VCaP (cell line): ENCODE measurements around the gene POLR2L.

Source experiments
- H3K27ac ChIP-seq: fragments of 450-650 bp; 2 replicates; pipeline ENCODE4 v1.5.1; 2017
- TF ChIP-seq, protein P1 (sequence below): fragments of 450-650 bp; conservative IDR thresholded peaks from 2 replicates; pipeline ENCODE4 v1.5.1; 2017; ENCODE audit warnings: mild to moderate bottlenecking, moderate library complexity

POLR2L gene

DNA sequence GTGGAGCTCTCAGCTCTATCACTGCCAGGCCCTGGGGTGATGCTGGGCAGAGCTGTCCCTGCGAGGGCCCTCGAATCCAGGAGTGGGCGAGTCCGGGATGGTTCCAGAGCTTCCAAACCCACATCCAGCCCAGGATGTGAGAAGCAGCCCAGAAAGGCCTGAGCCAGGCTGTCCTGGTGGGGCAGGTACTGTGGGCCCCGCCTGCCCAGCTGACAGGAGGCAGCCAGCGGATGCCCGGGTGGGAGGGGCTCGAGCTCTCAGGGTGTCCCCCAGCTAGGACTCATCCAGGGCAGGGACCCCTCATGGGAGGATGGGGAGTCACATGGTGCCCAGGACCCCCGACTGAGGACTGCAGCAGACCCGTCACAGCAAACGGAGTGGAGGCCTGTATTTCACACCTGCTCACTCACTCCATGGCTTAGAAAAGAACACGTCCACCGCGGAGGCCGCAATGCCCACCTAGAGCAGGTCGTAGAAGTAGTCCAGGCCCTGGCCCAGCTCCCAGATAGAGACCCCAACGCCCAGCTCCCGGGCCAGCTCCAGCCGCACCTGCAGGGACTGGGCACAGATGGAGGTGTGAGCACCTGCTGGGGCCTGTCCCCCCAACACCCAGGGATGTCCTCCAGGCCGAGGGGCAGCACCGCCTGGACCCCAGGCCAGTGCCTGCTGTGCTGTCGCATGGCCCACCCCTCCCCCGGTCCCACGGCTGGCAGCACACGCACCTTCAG lies 27.2 kb upstream of the POLR2L start:
- H3K27ac ChIP-seq = no peak overlapping the region
- TF ChIP-seq, protein P1, sequence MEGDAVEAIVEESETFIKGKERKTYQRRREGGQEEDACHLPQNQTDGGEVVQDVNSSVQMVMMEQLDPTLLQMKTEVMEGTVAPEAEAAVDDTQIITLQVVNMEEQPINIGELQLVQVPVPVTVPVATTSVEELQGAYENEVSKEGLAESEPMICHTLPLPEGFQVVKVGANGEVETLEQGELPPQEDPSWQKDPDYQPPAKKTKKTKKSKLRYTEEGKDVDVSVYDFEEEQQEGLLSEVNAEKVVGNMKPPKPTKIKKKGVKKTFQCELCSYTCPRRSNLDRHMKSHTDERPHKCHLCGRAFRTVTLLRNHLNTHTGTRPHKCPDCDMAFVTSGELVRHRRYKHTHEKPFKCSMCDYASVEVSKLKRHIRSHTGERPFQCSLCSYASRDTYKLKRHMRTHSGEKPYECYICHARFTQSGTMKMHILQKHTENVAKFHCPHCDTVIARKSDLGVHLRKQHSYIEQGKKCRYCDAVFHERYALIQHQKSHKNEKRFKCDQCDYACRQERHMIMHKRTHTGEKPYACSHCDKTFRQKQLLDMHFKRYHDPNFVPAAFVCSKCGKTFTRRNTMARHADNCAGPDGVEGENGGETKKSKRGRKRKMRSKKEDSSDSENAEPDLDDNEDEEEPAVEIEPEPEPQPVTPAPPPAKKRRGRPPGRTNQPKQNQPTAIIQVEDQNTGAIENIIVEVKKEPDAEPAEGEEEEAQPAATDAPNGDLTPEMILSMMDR = no peak

DNA sequence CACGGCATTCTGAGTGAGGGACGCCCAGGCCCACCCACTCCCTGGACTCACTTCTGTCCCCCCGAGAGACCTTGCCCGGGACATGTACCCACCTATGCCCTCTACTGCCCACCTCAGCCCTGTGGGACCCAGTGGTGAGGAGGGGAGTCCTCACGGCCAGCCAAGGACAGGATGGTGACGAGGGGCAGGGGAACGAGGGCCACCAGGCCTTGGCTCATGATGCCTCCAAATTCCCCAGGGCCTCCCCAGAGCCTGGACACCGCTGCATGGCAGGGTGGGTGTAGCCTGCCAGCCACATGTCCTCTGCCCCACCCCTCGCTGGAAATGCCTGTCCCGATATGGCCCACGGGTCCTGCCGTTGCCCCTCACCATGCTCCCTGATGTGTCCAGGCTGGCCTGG lies 26.5 kb upstream of the POLR2L start:
- TF ChIP-seq, protein P1 = no peak

DNA sequence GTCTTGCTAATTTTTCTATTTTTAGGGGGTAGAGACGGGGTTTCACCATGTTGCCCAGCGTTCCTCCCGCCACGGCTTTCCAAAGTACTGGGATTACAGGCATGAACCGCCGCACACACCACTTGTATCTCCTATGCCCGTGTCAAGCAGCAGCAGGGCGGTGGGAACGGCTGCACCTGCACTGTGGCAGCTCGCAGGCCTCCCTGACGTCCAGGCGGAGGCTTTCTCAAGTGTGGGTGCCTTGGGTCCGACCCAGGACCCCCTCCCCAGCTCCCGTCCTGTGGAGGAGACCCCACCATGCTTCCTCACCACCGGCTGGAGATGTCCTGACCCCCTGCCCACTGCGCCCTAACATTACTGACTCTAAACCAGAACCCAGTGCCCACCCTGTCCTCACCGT lies 26.1 kb upstream of the POLR2L start:
- TF ChIP-seq, protein P1 = no peak
- H3K27ac ChIP-seq = no peak overlapping the region

More for the DNA sequence above, 26.5 kb upstream of the POLR2L start:
- H3K27ac ChIP-seq = no peak overlapping the region

DNA sequence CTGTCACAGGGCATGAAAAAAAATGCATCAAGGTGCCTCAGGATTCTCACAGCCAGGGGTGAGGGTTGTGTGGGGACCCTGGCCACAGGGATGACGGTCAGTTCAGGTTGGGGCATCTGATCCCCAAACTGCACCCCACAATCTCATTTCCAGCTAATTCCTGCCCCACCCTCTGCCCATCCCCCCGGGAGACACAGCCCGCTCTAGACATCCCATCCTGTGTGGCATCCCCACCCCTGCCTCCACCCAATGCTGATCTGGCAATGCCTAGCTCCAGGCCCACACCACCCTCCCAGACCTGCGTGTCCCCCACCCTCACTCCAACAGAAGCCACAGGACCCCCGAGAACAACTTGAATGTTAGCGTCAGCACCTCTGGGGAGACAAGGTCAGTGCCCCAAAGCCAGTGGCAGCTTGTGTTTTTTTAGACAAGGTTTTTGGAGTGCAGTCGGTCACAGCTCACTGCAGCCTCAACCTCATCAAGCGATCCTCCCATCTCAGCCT lies 25.6 kb upstream of the POLR2L start:
- H3K27ac ChIP-seq = no peak overlapping the region
- TF ChIP-seq, protein P1 = no peak

DNA sequence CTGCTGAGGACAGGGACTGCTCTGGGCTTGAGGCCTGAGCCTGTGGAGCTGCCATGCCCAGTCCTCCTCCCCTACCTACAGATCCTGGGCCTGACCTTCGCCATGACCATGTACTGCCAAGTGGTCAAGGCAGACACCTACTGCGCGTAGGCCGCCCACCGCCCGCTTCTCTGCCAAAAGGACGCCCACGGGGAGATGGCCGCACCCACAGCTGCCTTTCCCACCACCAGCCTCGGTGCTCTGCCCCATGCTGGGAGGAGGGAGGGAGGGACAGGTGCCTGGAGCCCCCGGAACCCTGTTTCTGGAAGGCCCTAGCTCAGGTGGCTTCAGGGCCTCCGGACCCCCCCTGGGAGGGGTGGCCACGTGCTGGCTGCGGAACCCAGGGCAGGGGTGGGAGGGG lies 24.2 kb upstream of the POLR2L start:
- no peak overlapping the region for H3K27ac ChIP-seq
- TF ChIP-seq, protein P1 = no peak

DNA sequence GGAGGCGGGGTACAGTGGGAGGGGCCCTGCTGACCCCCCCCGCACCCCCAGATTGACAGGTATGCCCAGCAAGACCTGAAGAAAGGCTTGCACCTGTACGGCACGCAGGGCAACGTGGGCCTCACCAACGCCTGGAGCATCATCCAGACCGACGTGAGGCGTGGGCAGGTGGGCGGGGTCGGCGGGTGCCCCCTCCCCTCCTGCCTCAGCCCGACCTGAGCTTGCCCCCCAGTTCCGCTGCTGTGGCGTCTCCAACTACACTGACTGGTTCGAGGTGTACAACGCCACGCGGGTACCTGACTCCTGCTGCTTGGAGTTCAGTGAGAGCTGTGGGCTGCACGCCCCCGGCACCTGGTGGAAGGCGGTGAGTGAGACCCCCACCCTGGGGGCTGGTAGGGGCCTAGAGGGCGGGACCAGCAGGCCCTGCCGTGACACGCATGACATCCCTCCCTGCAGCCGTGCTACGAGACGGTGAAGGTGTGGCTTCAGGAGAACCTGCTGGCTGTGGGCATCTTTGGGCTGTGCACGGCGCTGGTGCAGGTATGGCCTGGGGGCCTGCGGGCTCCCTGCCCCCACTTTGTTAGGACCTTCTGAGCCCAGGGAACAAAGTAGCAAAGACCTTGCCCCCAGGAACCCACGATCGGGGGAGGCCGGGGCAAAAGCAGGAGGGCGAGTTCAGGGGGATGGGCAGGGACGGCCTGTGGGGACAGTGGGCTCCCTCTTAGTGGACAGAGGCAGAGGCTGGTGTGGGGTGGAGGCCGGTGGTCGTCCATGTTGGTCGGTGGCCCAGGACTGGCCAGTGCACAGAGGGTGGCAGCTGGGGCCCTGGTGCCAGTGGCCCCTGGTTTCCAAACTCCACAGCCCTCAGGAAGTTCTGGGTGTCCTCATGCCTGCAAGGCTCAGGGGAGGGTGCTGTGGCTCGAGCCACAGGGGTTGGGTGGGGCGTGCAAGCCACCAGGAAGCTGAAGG lies 23.4 kb upstream of the POLR2L start:
- H3K27ac ChIP-seq = no peak overlapping the region
- TF ChIP-seq, protein P1 = no peak

DNA sequence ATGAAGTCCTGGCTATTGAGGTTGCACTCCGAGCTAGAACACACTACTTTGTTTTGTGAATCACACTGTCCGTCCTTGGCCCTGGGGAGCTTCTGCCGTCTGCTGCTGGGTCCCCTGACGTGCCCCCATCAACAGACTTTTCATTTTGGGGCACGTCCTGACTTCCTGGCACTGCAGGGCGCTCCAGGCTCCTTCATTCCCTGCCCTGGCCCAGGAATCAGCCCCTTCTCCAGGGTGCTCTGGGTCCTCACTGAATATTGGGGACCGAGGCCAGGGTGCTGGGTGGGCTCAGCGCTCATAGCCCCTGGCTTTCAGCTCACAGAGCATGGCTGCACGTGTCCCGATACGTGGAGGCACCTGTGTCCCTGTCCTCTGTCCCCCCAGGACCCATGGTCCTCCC lies 22.6 kb upstream of the POLR2L start:
- H3K27ac ChIP-seq = no peak overlapping the region

More for the DNA sequence above, 22.6 kb upstream of the POLR2L start:
- TF ChIP-seq, protein P1 = no peak
